Endometrial microvascular endothelial cells (primary cell): Measurements from ENCODE around the gene XPR1. TPM values are rescaled to one million over a fixed set of nuclear protein-coding genes. Genes with fewer than 3 reads are reported as not detected.

Experiments used
- in situ Hi-C: cut with HindIII; loops from 2 replicates; pipeline ENCODE4 v1.10.0; 2017; ENCODE audit warnings: low sequenced_read_pairs, low pct_unique_long_range_greater_than_20kb; ENCODE audit errors: inconsistent ontology term
- total RNA-seq: library from RNA; depleted of rRNA; stranded (reverse); fragments of >200 nt; gene quantifications from one replicate; pipeline ENCODE4 v1.2.3, GENCODE V29; 2015; ENCODE audit errors: inconsistent ontology term

XPR1 gene
- total RNA-seq, 1 donor from 2014 or later: 25.2 TPM

DNA sequence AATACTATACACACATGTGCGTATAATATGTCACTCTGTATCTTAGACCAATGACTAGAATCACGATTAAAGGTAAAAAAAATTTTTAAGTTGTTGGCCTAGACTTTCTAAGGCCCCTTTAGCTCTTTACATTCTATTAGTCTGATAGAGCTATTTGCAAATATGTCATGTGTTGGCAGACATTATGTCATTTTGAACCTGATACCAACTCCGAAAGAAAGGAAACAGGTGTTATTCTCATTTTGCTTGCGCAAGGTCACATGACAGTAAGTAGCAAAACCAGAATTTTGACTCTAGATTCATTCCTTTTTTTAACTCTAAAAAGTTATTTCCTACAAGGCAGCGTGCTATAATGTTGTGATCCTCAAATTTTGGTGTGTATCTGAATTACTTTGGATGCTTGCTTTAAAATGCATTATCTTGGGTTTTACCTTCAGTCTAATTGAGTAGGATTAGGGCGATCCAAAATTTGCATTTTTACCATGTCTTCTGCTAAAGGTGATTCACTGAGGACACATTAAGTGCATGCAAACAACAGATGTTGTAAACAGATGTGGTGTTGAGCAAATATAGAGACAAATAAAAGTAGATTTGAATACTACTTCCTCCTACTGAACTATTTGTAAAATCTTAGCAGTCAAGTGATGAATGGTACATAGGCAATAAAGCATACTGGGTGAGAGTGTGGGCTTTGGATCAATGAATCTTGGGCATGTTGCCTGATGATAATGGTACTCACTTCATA, 217.4 kb downstream of the XPR1 start:
- in situ Hi-C loops: no loop called here

DNA sequence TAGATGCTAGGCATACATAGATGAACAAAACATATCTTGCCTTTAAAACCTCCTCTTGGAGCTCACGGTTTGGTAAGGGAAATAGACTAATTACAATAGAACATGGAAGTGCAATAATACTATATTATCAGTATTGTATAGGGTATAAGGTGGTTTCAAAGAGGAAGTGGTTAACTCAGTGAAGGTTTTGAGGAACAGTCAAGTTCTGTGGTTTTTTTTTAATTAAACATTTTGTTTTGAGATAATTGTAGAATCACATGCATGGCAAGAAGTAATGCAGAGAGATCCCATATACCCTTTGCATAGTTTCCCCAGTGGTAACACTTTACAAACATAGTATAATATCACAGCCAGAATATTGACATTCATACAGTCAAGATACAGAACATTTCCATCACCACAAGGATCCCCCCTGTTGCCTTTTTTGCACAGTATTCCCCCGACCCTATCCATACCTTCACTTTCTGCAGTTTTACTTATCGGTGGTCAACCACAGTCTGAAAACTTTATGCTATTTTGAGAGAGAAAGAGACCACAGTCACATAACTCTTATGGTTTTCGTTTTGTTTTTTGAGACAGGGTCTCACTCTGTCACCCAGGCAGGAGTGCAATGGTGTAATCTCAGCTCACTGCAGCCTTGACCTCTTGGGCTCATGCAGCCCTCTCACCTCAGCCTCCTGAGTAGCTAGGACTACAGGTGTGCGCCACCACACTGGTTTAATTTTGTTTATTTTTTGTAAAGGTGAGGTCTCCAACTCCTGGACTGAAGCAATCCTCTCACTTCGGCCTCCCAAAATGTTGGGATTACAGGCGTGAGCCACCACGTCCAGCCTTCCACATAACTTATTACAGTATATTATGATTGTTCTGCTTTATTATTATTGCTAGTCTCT, 220.4 kb downstream of the XPR1 start:
- in situ Hi-C loops: loop anchor here (10.0 kb wide), 1 partner anchor 327 kb away; no protein-coding TSS in a partner anchor

DNA sequence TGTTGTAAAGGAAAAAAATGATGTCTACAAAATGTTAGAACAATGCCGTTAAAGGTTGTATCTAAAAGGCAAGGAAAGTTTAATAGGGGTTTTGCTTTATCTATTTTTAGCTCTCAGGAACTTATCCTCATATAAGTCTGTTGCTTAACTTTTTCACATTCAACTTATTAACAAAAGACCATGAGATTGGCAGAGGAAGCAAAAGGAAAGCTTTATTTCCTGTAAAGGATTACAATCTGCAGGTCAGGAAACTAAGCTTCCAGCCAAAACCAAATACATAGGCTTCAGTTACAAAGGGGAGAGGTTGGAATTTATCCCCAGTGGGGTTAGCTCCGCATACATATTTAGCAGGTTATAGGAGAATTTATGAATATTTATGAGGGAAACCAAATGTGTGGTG, 222.2 kb downstream of the XPR1 start:
- in situ Hi-C loops: loop anchor here (10.0 kb wide), 1 partner anchor 329 kb away; no protein-coding TSS in a partner anchor

DNA sequence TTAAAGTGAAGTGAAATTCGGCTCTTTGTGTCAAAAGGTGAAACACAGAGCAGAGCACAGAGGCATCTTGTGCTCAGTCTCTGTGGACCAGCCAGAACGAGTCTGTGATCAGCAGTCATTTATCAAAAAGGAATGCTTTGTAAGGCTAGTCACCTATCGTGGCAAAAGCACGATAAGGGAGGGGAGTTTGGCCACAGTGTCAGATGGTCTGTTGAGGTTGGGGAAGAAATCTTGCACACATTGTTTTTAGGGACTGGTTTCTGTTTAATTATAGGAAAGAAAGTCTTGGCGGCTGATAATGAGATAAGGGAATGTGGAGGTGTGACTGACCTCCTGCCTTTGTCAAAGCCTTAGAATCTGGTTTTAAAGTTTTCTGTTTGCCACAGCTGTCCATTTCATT, 222.6 kb downstream of the XPR1 start:
- in situ Hi-C loops: loop anchor here (10.0 kb wide), 1 partner anchor 330 kb away; no protein-coding TSS in a partner anchor

DNA sequence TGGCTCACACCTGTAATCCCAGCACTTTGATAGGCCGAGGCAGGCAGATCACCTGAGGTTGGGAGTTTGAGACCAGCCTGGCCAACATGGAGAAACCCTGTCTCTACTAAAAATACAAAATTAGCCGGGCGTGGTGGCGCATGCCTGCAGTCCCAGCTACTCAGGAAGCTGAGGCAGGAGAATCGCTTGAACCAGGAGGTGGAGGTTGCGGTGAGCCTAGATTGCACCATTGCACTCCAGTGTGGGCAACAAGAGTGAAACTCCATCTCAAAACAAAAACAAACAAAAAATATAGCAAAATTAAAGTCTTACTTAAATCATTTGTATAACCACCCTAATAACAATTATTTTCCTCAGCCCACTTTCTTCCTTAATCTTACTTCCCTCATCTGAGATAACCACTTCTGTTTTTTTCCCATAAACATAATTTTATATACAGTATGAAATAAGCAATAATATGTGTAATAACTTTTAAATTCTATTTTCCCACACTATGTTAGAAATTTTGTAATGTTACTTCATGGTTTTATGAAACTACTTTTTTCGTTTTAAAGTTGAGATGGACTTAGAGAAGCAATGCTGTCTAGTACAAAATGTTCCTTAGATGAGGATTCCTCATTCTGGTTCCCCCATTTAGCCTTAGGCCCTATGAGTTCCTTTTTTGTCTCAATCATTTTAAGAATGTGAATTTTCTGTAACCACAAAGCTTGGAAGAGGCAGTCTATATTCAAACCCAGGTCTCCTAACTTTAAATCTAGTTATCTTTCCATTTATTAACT, 226.3 kb downstream of the XPR1 start:
- in situ Hi-C loops: loop anchor here (10.0 kb wide), 1 partner anchor 333 kb away; no protein-coding TSS in a partner anchor

DNA sequence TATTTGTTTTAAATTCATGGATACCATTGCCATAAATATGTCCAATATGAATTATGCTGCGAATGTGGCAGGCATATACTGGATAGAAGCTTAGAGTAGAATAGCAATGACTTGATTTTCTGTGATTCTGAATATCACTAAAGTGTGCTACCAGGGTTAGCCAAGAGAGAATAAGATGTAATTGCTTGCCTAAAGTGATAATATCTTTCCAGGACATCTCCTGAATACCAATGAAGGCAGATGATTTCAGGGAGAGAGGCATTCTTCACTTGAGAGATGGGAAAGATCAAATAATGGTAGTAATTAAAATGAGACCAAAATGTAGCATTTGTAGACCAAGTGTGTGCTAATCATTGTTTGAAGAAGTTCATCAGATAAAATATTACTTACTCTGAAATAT, 227.5 kb downstream of the XPR1 start:
- in situ Hi-C loops: loop anchor here (10.0 kb wide), 1 partner anchor 335 kb away; no protein-coding TSS in a partner anchor

DNA sequence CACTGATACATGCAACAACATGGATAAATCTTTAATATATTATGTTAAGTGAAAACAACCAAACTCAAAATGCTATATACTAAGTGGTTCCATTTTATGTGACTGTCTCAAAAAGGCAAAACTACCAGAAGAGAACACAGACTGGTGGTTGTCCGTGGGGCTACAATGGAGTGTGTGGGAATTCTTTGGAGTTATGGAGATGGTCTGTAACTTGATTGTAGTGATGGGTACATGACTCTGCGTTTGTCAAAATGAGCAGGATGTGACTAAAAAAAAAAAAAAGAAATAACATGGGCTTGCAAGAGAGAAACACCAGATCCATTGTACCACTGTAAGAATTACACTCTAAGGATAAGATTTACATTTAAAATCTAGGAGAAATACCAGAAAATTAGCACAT, 228.7 kb downstream of the XPR1 start:
- in situ Hi-C loops: no loop called here

DNA sequence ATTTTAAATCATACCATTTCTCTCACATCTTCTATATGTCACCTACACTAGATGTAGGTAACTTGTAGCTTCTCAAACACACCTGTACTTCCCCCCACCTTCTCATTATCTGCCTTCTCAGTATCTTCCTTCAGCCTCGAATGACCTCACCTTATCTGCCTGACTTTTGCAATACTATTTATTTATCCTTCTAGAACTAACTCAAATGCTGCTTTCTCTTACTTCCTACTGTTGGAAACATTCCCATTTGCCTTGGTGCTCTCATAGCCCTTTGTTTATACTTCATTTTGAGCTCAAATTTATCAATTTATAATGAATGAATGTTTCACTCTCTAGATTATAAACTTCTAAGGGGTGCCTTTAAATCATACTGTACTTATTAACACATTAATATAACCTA, 230.5 kb downstream of the XPR1 start:
- in situ Hi-C loops: no loop called here

DNA sequence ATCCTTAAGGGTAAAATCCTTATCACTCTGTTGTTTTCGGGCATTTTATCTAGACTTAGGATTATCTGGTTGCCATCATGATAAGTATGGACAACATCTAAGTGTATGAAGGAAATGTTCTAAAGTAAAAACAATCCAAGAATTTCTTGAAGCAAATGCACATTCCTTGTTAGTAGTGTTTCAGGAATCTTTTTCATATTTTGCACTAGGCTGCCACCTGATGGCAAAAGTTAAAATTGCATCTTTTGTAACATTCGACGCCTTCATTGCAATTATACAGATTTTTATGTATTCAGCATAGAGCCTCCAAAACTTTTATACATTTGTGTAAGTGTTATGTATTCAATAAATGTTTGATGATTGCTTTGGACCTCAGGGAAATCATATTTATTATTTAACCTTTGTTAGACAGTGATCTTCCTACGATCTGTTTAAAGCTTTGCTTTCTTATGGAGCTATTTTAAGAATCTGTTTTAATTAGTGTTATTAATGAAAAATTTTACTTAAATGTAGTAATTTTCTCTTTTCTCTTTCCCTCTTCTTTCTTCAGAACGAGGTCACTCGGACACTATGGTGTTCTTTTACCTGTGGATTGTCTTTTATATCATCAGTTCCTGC, 231.4 kb downstream of the XPR1 start:
- in situ Hi-C loops: no loop called here

DNA sequence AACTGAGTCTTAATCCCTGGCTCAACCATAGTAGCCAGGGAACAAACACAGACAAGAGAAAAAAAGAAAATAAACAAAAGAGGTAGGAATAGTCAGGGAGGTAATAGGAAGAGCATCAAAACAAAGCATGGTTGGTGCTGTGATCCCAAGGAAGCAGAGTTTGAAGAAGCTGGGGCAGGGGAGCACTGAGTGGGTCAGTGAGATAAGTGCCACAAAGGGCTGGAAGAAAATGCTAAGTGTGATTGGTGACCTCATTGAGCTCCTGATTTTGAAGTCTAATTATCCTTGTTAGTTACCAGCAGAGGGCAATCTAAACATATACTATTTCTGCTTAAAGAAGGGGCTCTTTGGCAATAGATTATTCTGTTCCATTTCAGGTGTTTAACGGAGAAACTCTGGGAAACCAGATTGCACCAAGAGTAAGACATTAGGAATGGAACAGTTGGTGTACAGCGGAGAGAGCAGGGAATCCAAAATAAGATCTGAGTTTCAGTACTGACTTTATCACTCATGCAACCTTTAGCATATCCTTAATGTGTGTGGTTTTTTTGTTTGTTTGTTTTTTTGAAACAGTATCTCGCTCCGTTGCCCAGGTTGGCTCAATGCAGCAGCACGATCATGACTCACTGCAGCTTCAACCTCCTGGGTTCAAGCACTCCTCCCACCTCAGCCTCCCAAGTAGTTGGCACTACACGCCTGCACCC, 250.1 kb downstream of the XPR1 start:
- in situ Hi-C loops: no loop called here

DNA sequence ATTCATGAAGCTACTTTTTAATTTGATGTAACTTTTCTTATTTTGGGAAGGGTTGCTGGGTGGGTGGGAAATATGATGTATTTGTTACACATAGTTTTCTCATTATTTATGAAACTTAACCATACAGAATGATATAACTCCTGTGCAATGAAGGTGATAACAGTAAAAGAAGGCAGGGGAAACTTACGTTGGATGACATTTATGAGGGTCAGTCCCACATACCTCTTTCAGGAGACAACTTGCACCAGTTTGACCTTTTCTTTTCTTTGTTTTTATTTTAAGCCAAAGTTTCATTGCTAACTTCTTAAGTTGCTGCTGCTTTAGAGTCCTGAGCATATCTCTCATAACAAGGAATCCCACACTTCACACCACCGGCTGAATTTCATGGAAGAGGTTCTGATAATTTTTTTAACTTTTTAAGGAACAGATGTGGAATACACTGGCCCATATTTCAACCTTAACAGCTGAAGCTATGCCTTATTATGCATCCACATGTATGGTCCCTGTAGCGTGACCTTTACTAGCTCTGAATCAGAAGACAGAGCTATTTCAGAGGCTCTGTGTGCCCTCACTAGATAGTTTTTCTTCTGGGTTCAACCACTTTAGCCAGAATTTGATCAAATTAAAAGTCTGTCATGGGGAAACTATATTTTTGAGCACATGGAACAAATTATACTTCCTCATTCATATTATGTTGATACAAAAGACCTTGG, 252.9 kb downstream of the XPR1 start:
- in situ Hi-C loops: no loop called here

DNA sequence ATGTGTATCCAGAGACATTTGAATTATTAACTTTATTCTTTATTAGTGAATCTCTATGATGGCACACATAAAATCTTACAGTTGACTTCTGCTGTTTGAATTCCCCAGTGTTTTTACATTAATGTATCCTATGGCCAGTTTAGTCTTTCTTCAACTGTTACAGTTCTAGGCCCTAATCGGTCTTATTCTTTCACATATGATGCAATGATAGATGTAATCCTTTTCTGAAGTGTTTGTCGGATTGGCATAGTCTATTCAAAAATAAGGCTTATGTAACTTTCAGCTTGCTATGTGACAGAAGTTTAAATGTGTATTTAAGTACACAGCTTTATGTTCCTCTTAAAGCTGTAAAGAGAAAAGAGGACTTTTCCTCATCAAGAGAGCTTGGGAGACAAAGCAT, 254.5 kb downstream of the XPR1 start:
- in situ Hi-C loops: no loop called here

DNA sequence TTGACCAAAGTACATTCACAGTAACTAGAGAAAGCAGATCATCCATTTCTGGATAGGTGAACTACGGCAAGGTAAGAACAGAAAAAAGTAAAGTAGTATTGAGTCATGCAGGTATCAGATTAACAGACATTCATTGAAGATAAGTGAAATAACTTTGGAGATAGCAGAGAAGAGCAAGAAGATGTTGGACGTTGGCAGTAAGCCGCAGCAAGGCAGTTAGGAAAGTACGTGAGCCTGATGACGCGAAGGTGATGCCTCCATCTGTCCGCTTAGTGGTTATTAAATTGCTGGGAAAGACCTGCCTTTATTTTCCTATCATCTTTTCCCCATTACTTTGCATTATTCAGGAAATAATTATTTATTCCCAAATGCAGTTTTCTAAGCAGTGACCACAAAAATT, 256.0 kb downstream of the XPR1 start:
- in situ Hi-C loops: no loop called here

DNA sequence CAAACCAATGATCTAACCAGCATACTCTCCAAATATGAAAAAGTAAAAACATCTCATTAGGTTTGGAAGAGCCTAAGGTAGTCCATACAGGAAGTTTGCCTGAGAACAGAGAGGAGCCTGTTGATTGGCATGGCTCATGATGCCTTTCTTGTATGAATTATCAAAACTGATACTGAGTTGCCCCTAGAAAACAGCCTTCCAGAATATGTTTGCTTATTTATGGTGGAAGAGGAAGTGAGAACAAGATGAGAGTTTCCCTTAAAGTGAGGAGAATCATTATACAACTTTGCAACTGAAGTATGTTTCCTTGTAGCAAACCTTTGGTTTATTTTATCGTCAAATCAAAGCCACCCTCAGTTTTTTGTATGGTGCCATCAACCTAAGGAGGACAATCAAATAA, 257.0 kb downstream of the XPR1 start:
- in situ Hi-C loops: no loop called here

DNA sequence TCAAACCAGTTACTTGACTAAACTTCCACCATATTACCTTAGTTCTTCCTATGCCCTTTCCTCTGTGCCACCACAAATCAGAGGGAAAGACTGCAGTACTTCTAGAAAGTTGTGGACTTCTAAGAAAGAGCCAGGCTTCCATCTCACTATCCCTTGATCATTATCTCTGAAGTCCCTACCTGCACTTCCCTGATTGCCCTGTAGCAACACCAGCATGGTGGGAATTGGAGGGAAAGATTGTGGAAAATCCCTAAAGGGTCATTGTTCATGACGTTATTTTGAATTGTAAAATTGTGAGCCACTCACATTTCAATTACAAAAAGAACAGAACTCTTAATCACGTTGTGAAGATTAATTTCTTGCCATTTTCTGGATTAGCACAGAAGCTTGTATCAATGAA, 257.5 kb downstream of the XPR1 start:
- in situ Hi-C loops: no loop called here

DNA sequence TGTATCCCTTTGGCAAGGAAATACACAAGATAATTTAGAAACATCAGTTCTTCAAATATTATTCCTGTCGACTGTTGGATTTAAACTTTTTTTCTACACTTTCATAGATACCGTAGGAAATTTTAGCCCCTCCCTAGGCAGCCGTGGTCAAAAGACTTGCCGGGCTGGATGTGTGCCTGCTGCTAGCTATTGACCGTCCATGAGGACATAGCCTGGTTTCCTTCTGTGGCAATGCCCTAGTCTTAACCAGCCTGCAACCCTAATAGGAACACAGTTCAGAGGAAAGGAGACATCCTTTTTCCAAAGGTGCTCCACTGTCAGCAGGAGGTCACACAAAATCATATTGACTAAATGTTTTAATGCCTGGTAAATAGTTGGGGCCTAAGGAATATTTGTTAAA, 260.4 kb downstream of the XPR1 start:
- in situ Hi-C loops: no loop called here

DNA sequence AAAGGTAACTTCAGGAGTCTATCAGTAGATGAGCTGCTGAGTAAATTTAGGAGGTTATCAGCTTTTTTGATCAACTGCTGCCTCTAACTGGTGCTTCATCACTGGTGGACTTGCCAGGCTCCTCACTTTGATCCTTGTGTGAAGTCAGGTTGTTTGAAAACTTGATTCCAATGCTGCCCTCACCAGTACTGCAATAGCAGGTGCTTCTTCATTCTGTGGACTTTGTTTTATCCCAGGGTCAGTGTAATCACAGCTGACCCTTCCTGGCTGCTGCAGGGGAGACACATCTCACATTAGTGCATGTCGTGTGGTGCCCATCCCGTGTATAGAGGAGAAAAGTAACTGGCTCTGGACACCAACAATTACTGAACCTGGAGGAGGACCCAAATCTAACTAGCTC, 260.9 kb downstream of the XPR1 start:
- in situ Hi-C loops: no loop called here

DNA sequence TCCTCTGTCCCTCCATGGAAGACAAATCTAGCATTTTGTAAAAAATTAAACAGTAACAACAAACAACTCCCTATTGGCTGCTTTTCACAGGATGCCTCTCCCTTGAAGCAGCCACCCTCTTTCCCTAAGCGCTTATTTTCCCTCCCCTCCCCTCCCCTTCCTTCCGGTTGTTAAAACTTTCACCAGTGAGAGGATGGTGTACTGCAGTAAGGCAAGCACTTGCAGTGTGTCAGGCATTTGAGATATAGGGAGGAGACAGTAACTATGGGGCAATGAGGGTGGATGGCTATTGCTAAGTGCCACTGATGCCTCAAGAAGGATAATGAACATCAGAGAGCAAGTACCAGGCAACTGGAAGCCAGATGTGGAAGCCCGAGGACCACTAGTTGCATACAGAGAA, 261.8 kb downstream of the XPR1 start:
- in situ Hi-C loops: no loop called here
